Mesenteric fat pad (tissue), 1 donor: Measurements from ENCODE around the gene HPS1. TPM values are rescaled to one million over a fixed set of nuclear protein-coding genes. Genes with fewer than 3 reads are reported as not detected.

Source experiments
- DNase-seq: peaks from one replicate; pipeline ENCODE4 v3.0.0-alpha.2; 2020; ENCODE audit warnings: low spot score
- total RNA-seq: library from RNA; stranded (reverse); fragmentation: NEBNext Ultra II Directional; extraction: Animal tissue kit (Norgen Biotek cat#: 25700); gene quantifications from one replicate; pipeline ENCODE4 v1.2.1, GENCODE V29; 2021
- donor health status: DM: yes; HTN: yes; CAD: no.

The HPS1 gene
- total RNA-seq, 1 donor from 2014 or later, result 56.2 TPM

DNA sequence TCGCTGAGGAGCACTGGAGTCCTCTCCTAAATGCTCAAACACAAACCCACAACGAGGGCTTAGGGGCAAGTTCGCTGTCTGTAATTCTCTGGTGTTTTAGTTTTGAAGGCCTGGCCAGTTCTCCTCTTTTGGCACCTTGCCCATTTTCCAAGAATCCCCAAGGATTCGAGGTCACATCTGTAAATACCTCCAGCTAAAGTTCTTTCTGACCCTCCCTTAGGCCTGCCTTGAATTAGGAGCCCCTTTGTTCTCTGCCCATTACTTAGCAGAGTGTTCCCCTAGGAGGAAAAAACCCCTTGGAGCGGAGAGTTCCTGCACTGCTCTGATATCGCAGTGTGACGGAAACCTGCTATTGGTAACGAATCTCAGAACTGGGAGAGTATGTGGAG lies 31.0 kb downstream of the HPS1 start:
- DNase-seq, result no peak

DNA sequence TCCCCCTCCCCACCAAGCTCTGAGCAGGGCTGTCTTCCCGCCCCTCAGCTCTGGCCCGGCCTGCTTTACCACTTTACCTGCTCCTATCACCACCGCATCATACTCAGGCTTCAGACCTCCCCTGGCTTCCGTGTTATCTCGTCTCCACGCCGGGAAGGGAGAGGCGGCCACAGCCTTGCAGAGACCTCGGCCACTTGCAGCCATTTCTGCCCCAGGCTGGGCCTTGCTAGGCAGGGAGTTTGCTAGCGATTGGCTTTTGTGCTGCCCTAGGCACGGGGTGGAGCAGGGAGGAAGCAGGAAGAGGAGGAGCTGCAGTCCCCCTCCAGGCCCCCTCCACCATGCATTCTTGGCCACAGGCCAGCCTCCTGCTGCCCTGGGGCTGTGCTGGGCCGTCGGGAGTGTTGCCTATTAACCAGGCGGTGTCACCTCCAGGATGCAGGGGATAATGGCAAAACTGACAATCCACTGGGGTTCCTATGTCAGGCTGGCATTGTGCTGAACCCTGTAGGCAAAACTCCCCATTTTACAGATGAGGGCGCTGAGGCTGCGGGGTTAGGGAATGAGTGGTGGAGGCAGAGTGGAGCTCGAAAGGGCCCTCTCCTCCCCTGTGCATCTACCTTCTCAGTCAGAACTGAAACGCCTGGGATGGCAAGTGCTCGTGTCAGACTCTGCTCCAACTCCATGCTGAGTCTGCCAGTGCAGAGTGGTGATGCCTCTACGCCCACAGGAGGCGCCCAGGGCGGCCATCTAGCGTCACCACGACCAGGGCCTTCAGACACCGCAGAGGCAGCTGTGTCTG lies 31.6 kb downstream of the HPS1 start, which contains the start of gene PYROXD2:
TSS of gene PYROXD2 (minus strand) at position 251 of the 799 bp plus-strand sequence. CDS start at position 204, 47 bp downstream.
- DNase-seq, result peak; percentile 95

DNA sequence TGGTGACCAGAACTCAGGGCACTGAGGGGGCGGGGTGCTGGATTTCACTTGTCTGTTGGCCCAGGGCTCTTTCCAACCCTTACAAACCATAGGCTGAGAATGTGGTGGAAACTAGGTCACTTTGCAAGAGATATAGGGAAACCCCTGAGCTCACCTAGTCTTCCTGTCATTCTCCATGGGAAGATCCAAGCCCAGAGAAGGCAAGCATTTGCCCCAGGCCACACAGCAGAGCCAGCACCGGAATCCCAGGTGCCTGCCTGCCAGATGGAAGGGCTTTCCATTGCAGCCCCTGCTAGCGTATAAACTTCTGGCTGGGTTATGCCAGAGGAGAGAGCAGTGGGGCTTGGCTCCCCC lies 32.2 kb downstream of the HPS1 start:
- no peak for DNase-seq

DNA sequence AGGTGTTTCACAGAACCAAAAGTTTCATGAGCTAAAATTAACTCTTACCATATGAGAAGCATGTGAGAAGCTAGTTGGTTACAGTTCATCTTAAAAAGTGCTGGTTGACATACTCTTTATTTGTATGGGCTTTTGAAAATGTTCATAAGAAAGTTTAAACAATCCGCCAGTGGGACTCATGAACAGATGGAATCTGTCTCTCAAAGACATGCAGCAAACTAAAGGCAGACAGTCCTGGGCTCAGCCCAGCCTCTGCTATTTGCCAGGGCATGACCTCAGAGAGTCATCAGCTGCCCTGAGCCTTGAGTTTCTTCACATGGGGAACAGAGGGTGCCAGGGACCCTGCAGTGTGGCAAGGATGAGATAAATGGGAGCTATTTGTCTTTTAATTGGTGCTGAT lies 35.0 kb downstream of the HPS1 start:
- DNase-seq, result no peak

DNA sequence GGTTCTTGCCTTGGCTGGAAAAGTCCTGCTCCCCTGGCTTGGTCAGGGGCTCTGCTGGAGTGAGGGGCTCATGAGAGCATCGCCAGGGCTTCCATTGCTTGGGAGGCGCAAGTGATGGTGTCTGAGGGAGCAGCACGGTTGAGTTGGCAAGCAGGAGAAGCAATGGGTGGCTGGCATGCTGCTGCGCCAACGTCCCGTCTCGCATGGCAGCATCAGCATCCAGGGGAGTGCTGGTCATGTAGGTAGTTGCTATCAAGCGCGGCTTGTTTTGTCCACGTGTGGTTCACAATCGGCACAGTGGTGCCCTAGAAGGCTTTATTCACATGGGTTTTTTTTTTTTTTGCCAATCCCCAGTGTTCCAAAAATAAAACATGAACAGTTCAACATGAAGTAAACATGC lies 35.6 kb downstream of the HPS1 start:
- no peak for DNase-seq

DNA sequence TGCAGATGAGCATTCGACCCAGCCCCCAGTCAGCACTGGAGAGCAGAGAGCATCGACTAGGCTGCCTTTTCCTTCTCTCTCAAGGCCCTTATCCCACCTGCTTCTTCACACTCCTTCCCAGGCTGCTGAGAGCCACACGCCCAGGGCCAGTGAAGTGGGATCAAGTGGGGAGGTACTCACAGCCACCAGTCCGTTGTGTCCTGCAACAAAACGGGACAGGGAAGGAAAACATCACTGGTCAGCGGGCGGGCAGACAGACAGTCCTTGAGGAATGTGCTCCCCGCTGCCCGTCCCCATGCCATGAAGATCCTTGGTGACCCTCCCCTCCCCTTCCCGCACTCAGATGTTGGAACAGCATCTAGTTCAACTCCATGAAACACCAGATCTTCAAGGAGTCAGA lies 36.0 kb downstream of the HPS1 start:
- no peak for DNase-seq

DNA sequence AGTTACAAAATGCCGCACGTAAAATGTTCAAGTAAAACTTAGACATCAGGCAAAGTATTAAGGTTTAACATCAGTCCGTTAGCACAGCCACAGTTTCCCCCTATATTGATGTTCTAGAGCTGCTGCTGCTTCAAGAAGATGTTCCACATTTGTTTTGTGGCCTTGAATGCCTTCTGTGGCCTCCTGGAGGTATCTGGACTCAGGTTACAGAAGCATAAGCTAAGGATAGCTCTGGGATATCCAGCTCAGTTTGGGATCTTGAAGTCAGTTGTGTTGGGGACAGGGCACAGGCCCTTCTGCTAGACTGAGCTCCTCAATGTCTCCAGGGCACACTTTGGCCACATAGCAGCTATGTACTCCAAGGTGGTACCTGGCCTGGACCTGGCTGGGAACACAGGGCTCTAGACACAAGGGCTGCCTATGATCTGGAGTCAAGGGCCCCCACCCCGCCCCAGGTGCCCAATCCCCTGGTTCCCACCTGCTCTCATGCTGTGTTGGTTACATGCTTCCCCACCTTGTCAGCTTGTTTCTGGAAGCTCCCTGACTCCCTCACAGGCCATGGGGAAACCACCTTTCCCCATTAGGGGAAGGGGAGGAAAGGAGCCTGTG lies 36.5 kb downstream of the HPS1 start:
- DNase-seq, result no peak

DNA sequence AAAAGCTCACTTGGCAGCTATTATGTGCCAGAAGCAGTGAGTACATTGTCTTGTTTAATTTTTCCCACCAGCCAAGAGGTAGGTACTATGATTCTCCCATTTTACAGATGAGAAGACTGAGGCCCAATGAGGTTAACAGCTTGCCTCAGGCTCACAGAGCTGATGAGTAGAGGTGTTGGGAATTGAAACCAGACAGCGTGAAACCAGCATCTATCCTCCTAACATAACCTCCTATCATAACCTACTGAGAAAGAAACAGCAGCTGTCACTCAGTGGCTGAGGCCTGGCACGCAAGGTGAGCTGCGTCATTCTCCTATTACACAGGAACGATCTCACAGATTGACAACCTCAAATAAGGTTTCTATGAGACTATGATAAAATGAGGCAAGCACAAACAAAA lies 37.9 kb downstream of the HPS1 start:
- DNase-seq, result no peak

DNA sequence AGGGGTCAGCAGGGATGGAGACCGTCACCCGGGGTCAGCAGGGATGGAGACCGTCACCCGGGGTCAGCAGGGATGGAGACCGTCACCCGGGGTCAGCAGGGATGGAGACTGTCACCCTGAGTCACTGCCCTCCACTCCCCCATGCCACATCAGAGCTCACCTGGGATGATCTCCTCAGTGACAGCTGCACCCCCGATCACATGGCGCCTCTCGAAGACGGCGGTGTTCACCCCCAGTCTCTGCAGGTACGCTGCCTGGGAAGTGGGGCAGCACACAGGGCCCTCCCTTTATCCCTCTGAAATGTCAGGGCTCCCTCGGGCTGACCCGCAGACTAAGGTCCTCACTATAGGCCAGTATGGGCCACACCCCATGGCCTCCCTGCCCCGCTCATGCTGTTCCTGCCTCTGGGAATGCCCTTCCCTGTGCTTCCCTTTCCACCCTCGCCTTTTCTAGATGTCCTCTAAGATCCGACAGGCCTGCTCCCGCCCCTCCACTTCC lies 38.9 kb downstream of the HPS1 start:
- DNase-seq, result no peak

DNA sequence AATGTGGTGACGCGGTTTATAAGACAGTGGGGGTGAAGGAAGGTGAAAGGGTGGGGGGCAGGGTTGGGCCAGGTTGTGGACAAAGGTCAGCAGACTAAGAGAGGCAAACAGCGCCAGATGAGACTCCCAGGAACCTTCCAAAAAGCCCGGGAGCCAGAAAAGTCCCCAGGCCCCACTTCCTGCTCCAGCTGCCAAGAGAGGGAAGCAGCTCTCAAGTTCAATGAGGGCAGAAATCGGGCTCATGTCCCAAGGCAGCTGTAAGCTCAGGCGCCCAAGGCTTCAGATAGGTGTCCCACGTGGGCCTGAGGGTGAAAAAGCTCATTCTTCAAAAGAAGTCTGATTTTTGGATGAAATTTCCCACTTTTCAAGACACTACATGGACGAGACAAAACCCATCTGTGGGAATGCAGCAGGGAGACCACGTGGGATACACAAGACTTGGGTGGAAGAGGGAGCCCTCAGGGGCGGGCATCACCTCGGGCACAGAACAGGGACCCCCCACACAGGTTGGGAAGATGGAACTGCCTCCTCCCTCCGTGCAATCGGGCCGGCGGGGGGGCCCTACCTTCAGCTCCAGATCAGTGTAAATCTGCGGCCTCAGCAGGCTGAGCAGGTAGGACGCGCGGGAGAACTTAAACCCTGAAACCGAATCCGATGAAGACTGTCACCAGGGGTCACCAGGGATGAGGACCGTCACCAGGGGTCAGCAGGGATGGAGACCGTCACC lies 39.6 kb downstream of the HPS1 start:
- DNase-seq, result no peak

DNA sequence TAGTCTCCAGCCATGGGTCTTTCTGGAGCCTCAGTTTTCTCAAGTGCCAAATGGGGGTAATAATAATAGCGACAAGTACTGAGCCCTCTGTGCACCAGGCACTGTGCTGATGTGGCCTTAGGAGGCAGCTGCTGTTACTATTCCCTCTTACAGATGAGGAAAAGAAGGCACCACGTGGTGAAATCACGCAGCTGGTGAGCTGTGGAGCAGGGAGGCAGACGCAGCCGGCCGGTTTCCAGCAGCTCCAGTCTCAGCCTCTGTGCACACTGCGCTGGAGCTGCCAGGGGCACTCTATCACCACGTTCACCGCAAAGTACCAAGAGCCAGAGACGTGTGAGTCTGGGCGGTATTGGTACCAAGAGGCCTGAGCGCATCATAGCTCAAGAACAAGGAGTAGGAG lies 41.3 kb downstream of the HPS1 start:
- DNase-seq, result no peak

DNA sequence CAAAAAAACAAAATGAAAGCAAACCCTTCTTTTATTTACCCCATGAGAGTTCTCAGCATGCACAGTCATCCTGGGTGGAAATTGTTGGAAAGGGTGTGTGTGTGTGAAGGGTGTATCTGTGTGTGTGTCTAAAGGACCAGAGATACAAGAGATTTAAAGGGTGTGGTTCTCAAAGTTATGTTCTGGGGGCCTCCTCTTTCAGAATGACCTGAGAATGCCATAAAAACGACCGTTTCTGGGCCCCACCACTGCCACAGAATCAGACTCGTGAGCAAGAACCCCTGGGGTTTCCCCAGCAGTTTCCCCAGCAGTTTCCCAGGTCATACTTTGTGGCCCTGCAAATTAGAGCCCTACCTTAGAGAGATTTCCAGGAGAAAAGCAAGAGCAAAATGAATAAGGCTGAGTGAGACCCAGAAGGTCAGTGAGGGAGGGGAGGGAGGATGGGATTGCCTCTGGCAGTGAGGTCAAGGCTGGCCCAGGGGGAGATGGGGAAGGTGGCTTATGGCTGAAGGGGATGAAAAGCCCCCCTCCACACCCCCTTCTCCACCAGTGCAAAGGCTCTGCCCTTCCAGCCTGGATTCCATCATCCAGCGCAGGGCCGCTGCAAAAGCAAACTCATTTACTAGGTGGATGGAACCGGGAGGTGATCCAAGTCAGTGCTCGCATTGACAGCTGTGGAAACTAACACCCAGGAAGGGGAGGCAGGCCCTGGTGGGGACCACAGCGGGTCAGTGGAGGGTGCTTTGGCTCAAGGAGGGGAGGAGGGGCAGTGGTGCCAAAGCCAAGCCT lies 42.0 kb downstream of the HPS1 start:
- no peak for DNase-seq

DNA sequence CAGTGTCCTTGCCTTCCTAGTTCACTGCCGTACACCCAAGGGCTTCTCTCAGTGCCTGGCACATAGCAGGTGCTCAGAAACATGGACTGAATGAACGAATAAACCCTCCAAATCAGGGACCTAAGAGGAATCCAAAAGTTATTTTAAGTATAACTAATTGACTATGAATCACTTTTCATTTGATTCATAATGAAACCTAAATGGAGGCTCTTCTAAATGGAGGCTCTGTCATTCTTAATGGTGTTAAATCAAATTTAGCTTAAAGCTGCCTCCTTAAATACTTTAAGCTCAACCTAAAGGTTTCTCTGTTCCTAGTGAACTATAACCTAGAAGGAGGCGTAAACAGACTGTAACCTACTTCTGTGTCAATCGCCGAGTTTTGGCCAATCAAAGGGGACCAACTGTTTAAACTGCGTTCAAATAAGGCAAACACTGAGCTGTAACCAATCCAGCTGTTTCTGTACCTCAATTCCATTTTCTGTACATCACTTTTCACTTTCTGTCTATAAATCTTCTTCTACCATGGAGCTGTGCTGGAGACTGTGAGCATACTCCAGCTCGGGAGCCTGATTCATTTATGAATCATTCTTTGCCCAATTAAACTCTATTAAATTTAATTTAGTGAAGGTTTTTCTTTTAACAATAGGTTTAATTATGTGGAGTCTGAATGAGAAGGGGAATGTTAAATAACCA lies 42.8 kb downstream of the HPS1 start:
- no peak for DNase-seq

DNA sequence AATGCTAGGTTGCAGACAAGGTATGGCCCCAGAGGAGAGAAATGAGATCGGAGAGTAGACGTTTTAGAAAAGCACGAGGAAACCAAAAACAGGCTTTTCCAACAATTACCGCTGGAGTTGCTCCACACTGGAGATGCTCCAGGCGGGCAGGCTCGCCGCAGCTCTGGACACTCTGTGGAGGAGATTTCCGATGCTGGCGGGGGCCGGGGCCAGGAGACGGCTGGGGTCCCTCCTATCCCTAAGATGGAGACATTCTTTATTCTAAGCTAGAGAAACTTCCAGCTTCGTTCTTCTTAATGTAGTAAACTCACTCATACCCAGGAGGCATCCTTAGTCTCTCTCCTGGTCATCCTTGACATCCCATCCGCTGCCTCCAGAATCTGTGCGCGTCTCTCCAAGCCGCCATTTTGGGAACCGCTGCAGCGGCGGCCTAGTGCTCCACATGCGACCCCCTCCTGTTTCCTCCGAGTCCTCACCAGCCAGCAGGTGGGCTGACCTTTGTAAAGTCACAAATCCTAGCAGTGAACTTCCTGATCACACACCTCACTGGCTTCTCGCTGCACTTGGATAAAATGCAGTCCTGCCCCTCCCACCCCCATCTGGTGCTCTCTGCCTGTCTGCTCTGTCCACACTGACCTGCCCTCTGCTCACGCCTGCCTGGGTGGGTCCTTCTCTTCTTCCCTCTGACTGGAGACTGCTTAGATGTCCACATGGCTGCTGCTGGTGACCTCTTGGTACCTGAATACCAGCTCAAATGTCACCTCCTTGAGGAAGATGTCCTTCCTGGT lies 43.6 kb downstream of the HPS1 start:
- DNase-seq, result no peak

DNA sequence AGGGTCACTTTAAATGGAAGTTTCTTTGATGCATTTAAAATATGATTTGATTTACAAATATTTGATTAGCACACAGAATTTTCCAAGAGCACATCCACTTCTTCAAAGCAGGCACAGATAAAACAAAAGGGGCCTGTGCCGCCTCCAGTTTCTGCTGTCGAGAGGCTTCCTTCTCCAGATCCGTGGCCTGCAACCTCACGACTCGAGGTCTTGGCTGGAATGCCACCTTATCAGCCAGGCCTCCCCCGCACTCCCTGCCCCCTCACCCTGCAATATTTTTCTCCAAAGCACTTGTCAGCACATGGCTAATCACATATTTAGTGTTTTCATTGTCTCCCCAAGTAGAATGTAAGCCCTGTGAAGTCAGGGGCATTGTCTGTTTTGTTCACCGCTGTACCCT lies 44.3 kb downstream of the HPS1 start:
- no peak for DNase-seq

DNA sequence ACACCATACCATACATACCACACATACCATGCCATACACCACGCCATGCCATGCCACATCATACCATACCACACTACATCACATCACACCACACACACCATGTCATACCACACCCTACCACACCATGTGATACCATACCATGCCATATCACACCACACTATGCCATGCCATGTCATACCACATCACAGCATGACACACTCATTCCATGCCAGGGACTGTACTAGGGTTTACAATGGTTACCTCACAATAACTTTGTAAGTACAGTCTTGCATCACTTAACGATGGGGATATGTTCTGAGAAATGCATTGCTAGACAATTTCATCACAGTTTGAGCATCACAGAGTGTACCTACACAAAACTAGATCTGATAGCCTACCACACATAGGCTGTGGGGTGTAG lies 46.3 kb downstream of the HPS1 start:
- DNase-seq, result no peak

DNA sequence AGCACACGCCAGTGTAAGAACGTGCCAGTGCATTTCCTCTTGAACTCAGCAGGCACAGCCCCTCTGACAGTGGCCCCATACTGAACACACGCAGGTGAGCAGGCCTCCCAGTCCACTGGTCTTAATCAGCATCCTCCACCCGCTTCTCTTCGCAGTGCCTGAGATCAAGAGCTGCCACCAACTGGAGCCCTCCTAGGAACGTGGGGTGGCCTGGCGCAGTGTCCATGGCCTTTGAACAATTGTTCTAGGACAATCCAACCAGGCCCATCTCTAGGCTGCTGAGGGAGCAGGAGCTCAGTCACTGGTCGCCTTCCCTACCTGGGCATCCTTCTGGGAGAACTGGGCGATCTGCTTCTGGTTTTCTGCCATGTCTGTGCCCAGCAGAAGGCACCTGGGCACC lies 47.0 kb downstream of the HPS1 start:
- DNase-seq, result no peak

DNA sequence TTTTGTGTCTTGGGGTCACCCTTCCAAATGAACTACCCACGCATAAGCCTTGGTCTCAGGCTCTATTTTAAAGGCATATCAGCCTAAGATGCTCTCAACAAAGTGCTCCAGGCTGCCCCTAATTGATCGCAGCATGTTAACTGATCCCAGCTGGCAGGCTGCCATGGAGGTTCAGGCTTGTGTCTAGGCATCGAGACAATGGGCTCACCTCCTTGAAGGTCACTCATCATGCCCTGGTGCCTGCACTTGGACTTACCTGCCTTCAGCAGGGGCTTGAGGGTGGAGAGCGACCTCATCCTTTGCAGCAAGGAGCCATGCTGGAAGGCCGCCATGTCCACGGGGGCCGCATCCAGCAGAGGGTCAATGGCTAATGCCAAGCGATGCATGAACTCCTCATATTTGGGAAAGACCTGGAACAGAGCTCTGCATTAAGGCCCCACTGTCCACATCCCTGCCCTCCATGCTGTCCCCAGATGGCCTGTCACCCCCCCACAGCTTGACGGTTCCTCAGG lies 49.6 kb downstream of the HPS1 start:
- no peak for DNase-seq

DNA sequence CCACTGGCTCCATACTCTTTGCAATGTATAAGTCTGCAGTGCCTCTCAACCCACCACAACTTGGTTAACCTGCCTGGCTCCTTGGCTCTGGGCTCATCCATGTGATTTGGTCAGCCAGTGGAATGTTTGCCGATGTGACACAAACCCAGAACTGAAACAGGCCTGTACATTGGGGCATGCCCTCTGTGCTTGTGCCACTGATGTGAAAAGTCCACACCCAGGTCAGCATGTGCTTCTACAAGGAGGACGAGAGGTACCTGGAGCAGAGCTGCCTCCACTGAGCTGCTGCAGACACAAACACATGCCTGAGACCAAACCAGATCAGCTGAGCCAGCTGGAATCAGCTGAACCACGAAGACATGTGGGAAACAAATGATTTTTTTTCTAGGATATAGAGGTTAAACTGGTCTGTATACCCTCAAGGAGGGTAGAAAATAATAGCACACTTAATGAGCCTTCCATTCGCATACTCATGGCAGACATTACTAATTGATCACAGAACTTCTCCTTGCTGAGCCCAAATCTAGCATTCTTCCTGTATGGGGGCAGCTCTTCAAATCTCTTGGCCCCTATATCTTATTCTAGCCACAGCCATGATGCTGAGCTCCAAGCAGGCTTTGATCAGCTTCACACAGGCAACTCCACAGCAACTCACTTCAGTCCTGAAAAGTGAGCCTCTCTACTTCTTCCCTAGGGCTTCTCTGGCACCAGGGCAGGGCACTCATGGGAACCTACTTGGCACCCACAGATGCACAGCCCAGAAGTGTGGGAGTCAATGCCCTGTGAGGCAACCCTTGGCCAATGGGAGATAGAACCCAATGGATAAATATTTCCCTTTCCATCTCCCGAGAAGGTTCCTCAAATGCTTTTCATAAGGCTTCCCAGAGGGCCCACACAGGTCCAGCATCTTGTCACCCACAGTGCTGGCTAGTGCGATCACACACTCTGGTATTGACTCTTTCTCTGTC lies 50.4 kb downstream of the HPS1 start:
- DNase-seq, result no peak
